HepG2 (cell line): Measurements from ENCODE around the gene C6orf136. TPM values are rescaled to one million over a fixed set of nuclear protein-coding genes. Genes with fewer than 3 reads are reported as not detected.

Experiments
- CENPT ChIP-seq: sonication (generic); formaldehyde crosslinking; IDR thresholded peaks from 2 replicates; pipeline ENCODE4 v1.8.0; 2022; ENCODE audit warnings: low read depth, mild to moderate bottlenecking, moderate library complexity, missing genetic modification reagents
- EEA1 ChIP-seq: sonication (generic); formaldehyde crosslinking; IDR thresholded peaks from 2 replicates; pipeline ENCODE4 v1.5.1; 2020; ENCODE audit warnings: mild to moderate bottlenecking, missing genetic modification reagents, borderline replicate concordance
- FOXJ3 ChIP-seq: sonication (generic); formaldehyde crosslinking; IDR thresholded peaks from 2 replicates; pipeline ENCODE4 v1.4.0; 2020; ENCODE audit warnings: missing genetic modification reagents, mild to moderate bottlenecking, borderline replicate concordance
- HMGXB4 ChIP-seq, 2 experiments: sonication (generic) in 1 of 2; formaldehyde crosslinking in 1 of 2; IDR thresholded peaks; 2 replicates each; pipeline versions ENCODE4 v1.4.0 to v1.6.1; 2018 to 2020; ENCODE audit warnings: missing genetic modification reagents in 2 of 2, borderline replicate concordance in 1 of 2, low read depth in 1 of 2, mild to moderate bottlenecking in 1 of 2, missing biosample characterization in 1 of 2
- HOXA7 ChIP-seq: sonication (generic); formaldehyde crosslinking; IDR thresholded peaks from 2 replicates; pipeline ENCODE4 v1.8.1; 2022; ENCODE audit warnings: mild to moderate bottlenecking, missing genetic modification reagents, moderate library complexity
- IKZF4 ChIP-seq: sonication (generic); formaldehyde crosslinking; IDR thresholded peaks from 2 replicates; pipeline ENCODE4 v1.5.1; 2020; ENCODE audit warnings: borderline replicate concordance, mild to moderate bottlenecking, low read depth, missing genetic modification reagents; ENCODE audit errors: not compliant biosample characterization
- MED13 ChIP-seq: sonication (generic); formaldehyde crosslinking; IDR thresholded peaks from 2 replicates; pipeline ENCODE4 v1.5.0; 2020; ENCODE audit warnings: missing genetic modification reagents
- PAWR ChIP-seq: sonication (generic); formaldehyde crosslinking; IDR thresholded peaks from 2 replicates; pipeline ENCODE4 v1.4.0; 2020; ENCODE audit warnings: missing genetic modification reagents, mild to moderate bottlenecking, borderline replicate concordance
- PRDM10 ChIP-seq: sonication (generic); formaldehyde crosslinking; IDR thresholded peaks from 2 replicates; pipeline ENCODE4 v1.4.0; 2020; ENCODE audit warnings: low read depth, missing genetic modification reagents
- SRSF1 ChIP-seq: fragments of 200-400 bp; formaldehyde crosslinking; optimal IDR thresholded peaks from 2 replicates; pipeline ENCODE3; 2017; ENCODE audit warnings: mild to moderate bottlenecking, low read depth, low read length, moderate library complexity
- TAF1 ChIP-seq: sonication (generic); formaldehyde crosslinking; IDR thresholded peaks from 2 replicates; pipeline ENCODE4 v1.4.0; 2020; ENCODE audit warnings: missing genetic modification reagents
- TCF7 ChIP-seq: sonication (generic); IDR thresholded peaks from 2 replicates; pipeline ENCODE4 v1.6.1; 2016; ENCODE audit warnings: antibody characterized with exemption, low read depth
- TEAD3 ChIP-seq: optimal IDR thresholded peaks from 2 replicates; pipeline ENCODE3; 2016; ENCODE audit warnings: borderline replicate concordance
- YY1 ChIP-seq: IDR thresholded peaks from 2 replicates; pipeline ENCODE4 v1.6.1; 2011; ENCODE audit warnings: low read length, low read depth, moderate library complexity, mild to moderate bottlenecking; ENCODE audit not compliant: insufficient read depth, insufficient replicate concordance
- ZBTB33 ChIP-seq: sonication (generic); formaldehyde crosslinking; IDR thresholded peaks from 2 replicates; pipeline ENCODE4 v1.4.0; 2020; ENCODE audit warnings: missing genetic modification reagents
- ZBTB7B ChIP-seq: sonication (generic); formaldehyde crosslinking; IDR thresholded peaks from 2 replicates; pipeline ENCODE4 v1.4.0; 2020; ENCODE audit warnings: missing genetic modification reagents
- ZNF136 ChIP-seq: sonication (generic); formaldehyde crosslinking; IDR thresholded peaks from 2 replicates; pipeline ENCODE4 v1.8.1; 2022; ENCODE audit warnings: low read depth, mild to moderate bottlenecking, moderate library complexity, missing genetic modification reagents
- ZNF329 ChIP-seq: sonication (generic); formaldehyde crosslinking; IDR thresholded peaks from 2 replicates; pipeline ENCODE4 v1.9.0; 2021; ENCODE audit warnings: low read depth, mild to moderate bottlenecking, missing genetic modification reagents
- ZNF768 ChIP-seq: sonication (generic); formaldehyde crosslinking; IDR thresholded peaks from 2 replicates; pipeline ENCODE4 v1.4.0; 2020; ENCODE audit warnings: missing genetic modification reagents
- ZSCAN22 ChIP-seq: sonication (generic); formaldehyde crosslinking; IDR thresholded peaks from 2 replicates; pipeline ENCODE4 v1.4.0; 2020; ENCODE audit warnings: mild to moderate bottlenecking, missing genetic modification reagents
- polyA plus RNA-seq, 8 experiments: library from polyadenylated mRNA; depleted of rRNA in 3 of 8; stranded (reverse) in 7 of 8; unstranded in 1 of 8; fragments of >200 nt; fragmentation: Illumina TruSeq in 4 of 8; extraction: Trizol in 4 of 8; gene quantifications; 2 replicates each; pipeline versions ENCODE4 v1.2.1 to v1.2.3, GENCODE V29; 2011 to 2016; ENCODE audit warnings: low read depth in 4 of 8, missing spikeins in 1 of 8, mixed read lengths in 1 of 8; ENCODE audit not compliant: insufficient read depth in 1 of 8
- total RNA-seq, 5 experiments: library from RNA; depleted of rRNA; stranded (reverse); fragments of >200 nt; fragmentation: Illumina TruSeq; extraction: Trizol; gene quantifications; 2 replicates each; pipeline ENCODE4 v1.2.3, GENCODE V29; 2016; ENCODE audit warnings: low read depth in 1 of 5

Gene C6orf136
- total and polyA plus RNA-seq, 2 of the 13 experiments (the other 11 are each of a cell fraction or from before 2014, with no cell fraction given) = 12.0 to 26.2 TPM

- peak; percentile 22; the same call in 1 of the 2 replicates for TF ChIP-seq ZBTB33 (CRISPR knock-in tag)
- peak; percentile 79 for TF ChIP-seq TEAD3 (CRISPR knock-in tag)
- TF ChIP-seq HMGXB4 (CRISPR knock-in tag; IDR thresholded peaks at IDR 0.05; ENCODE audit: borderline replicate concordance in 1 of 2, low read depth in 1 of 2) = peak; percentile 95 to 97
- TF ChIP-seq ZBTB7B (CRISPR knock-in tag) = peak; percentile 23; the same call in 1 of the 2 replicates
- no peak for TF ChIP-seq TCF7
- TF ChIP-seq TAF1 (CRISPR knock-in tag) = peak; percentile 85
- peak; percentile 63; the same call in 1 of the 2 replicates for TF ChIP-seq PRDM10 (CRISPR knock-in tag)
- peak; percentile 66 for TF ChIP-seq MED13
- TF ChIP-seq ZNF136 (CRISPR knock-in tag) = peak; percentile 97
- no peak for TF ChIP-seq ZSCAN22 (CRISPR knock-in tag)
- TF ChIP-seq FOXJ3 (CRISPR knock-in tag) = peak; percentile 80; the same call in 1 of the 2 replicates
- peak; percentile 58; the same call in 1 of the 2 replicates for TF ChIP-seq ZNF329
- no peak for TF ChIP-seq PAWR
- TF ChIP-seq EEA1 (CRISPR knock-in tag) = no peak
- TF ChIP-seq YY1 = peak; percentile 77
- TF ChIP-seq CENPT = 0 out of 2 replicates have a peak, but pooled peaks have one; percentile 57
- peak; percentile 72 for TF ChIP-seq IKZF4 (CRISPR knock-in tag)
- TF ChIP-seq SRSF1 = peak; percentile 55
- TF ChIP-seq HOXA7 (CRISPR knock-in tag) = no peak
- peak; percentile 82; the same call in 1 of the 2 replicates for TF ChIP-seq ZNF768 (CRISPR knock-in tag)
Observed at GRCh38 chr6:30672445-30673253, 25.7 kb downstream of the C6orf136 start, which contains the start of gene DHX16 (continued).
